ENCODE results near the gene CUBN. TPM values are rescaled to one million over a fixed set of nuclear protein-coding genes. Genes with fewer than 3 reads are reported as not detected.

CUBN gene
- total RNA-seq, 1 experiment from 2014 or later = 4.6 TPM

DNA sequence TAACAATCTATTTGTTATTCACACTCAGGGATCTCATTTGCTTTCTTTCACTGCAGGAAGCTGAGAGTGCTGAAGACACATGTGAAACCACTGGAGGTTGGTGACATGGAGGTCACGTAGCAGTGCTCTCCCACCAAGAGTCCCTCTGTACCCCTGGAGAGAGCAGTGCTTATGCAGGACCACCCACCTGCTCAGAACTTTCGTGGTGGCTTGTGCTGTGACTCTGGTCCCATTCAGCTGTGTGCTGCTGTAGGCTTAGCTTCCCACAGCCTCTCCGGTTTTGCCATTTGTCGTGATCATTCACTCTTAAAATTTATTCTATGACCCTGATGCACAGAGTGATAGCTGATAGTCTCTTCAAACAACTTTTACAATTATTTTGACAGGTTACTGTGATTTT, 216.3 kb downstream of the CUBN start:
- Mint-ChIP-seq H3K27ac (ENCODE audit: unreplicated experiment) (no peak overlapping the region), H3K4me1 (ENCODE audit: low read depth, unreplicated experiment) (peaks cover 14% of the 10 kb centered on the region), H3K36me3 (ENCODE audit: insufficient read depth, unreplicated experiment) (no peaks in the 10 kb centered on the region), H3K9me3 (ENCODE audit: unreplicated experiment) (no peaks in the 10 kb centered on the region), H3K27me3 (ENCODE audit: insufficient read depth, unreplicated experiment) (peaks cover 6% of the 10 kb centered on the region), H3K4me3 (ENCODE audit: unreplicated experiment) (no peak overlapping the region)
- H3K36me3 ChIP-seq (ENCODE audit: control insufficient read depth, insufficient read depth, low read length) = no peaks in the 10 kb centered on the region
- intact Hi-C loops (cut with micrococcal nuclease; ENCODE audit: unreplicated experiment) = no loop called here
- ChIA-PET CTCF (no interaction called here), POLR2A (no interaction called here)
- no TSS peak for BruUV-seq (replicated peaks)
- H3K27me3 ChIP-seq (replicated peaks; ENCODE audit: control insufficient read depth, insufficient read depth, low read length) = no peaks in the 10 kb centered on the region
- H3K9me3 ChIP-seq = no peaks in the 10 kb centered on the region
- 0 out of 2 replicates have a peak, but pooled peaks cover 4% of the 10 kb centered on the region for H3K4me1 ChIP-seq
- no peak for DNase-seq
- H3K4me3 ChIP-seq (ENCODE audit: low read depth, low read length) = no peak overlapping the region
- no peak for TF ChIP-seq CTCF (IDR thresholded peaks at IDR 0.05; ENCODE audit: insufficient read depth in 1 of 2, low read depth in 1 of 2, low read length in 1 of 2, severe bottlenecking in 1 of 2, unreplicated experiment in 1 of 2)

- no peaks in the 10 kb centered on the region for H3K36me3 ChIP-seq (ENCODE audit: control insufficient read depth, insufficient read depth, low read length)
- no peak overlapping the region for H3K4me3 ChIP-seq (ENCODE audit: low read depth, low read length)
- H3K9me3 Mint-ChIP-seq (ENCODE audit: unreplicated experiment) = no peaks in the 10 kb centered on the region
- H3K27me3 ChIP-seq (replicated peaks; ENCODE audit: control insufficient read depth, insufficient read depth, low read length) = no peaks in the 10 kb centered on the region
- no peak for DNase-seq
- H3K4me1 Mint-ChIP-seq (ENCODE audit: low read depth, unreplicated experiment) = peaks cover 14% of the 10 kb centered on the region
- H3K4me1 ChIP-seq = 0 out of 2 replicates have a peak, but pooled peaks cover 4% of the 10 kb centered on the region
- no peaks in the 10 kb centered on the region for H3K36me3 Mint-ChIP-seq (ENCODE audit: insufficient read depth, unreplicated experiment)
- ChIA-PET CTCF (no interaction called here), POLR2A (no interaction called here)
- no TSS peak for BruUV-seq (replicated peaks)
- intact Hi-C loops (cut with micrococcal nuclease; ENCODE audit: unreplicated experiment) = no loop called here
- no peak overlapping the region for H3K4me3 Mint-ChIP-seq (ENCODE audit: unreplicated experiment)
- peaks cover 11% of the 10 kb centered on the region for H3K27me3 Mint-ChIP-seq (ENCODE audit: insufficient read depth, unreplicated experiment)
- no peak for TF ChIP-seq CTCF (IDR thresholded peaks at IDR 0.05; ENCODE audit: insufficient read depth in 1 of 2, low read depth in 1 of 2, low read length in 1 of 2, severe bottlenecking in 1 of 2, unreplicated experiment in 1 of 2)
- no peak overlapping the region for H3K27ac Mint-ChIP-seq (ENCODE audit: unreplicated experiment)
- no peaks in the 10 kb centered on the region for H3K9me3 ChIP-seq
Measured at GRCh38 chr10:16910793-16911164, 218.8 kb downstream of the CUBN start.

DNA sequence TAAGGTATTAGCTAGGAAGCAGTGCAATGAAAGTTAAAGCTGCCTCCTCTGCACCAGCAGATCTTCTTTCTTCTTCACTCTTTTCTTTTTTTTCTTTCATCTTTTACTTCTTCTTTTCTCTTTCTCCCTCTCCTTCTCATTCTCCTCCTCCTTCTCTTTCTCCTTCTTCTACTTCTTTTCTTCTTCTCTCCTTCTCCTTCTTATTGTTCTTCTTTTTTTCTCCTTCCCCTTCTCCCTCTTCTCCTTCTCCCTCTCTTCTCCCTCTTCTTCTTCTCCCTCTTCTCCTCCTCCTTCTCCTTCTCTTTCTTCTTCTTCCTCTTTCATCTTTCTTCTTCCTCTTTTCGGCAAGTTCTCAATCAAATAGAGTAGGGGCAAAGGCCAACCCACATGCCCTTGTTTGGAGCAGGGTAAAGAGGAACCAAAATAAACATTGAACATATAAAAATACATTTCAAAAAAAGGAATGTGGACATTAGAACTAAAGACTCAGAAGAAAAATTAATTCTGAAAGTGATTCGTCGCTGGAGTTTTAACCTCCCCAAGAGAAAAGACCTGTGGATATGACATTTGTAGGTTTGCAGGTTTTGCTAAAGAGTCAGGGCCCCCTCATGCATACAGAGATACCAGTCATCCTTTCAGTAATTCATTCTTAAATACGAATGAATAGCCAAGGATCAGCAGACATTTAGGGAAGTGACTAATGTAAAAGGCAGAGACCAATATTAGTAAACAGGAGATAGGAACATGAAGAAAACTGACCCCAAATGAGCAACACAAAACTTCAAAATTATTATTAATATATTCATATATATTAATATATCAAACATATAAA, 219.4 kb downstream of the CUBN start:
- intact Hi-C loops (cut with micrococcal nuclease; ENCODE audit: unreplicated experiment) = no loop called here
- no peak overlapping the region for H3K4me3 Mint-ChIP-seq (ENCODE audit: unreplicated experiment)
- Histone ChIP-seq H3K36me3 (ENCODE audit: control insufficient read depth, insufficient read depth, low read length) (no peaks in the 10 kb centered on the region), H3K4me1 (0 out of 2 replicates have a peak, but pooled peaks cover 4% of the 10 kb centered on the region), H3K27me3 (replicated peaks; ENCODE audit: control insufficient read depth, insufficient read depth, low read length) (no peaks in the 10 kb centered on the region), H3K4me3 (ENCODE audit: low read depth, low read length) (no peak overlapping the region), H3K9me3 (no peaks in the 10 kb centered on the region)
- TF ChIP-seq CTCF (IDR thresholded peaks at IDR 0.05; ENCODE audit: insufficient read depth in 1 of 2, low read depth in 1 of 2, low read length in 1 of 2, severe bottlenecking in 1 of 2, unreplicated experiment in 1 of 2) = no peak
- ChIA-PET CTCF (no interaction called here), POLR2A (no interaction called here)
- no peaks in the 10 kb centered on the region for H3K36me3 Mint-ChIP-seq (ENCODE audit: insufficient read depth, unreplicated experiment)
- BruUV-seq (replicated peaks) = no TSS peak
- H3K4me1 Mint-ChIP-seq (ENCODE audit: low read depth, unreplicated experiment) = peaks cover 14% of the 10 kb centered on the region
- H3K27me3 Mint-ChIP-seq (ENCODE audit: insufficient read depth, unreplicated experiment) = peaks cover 11% of the 10 kb centered on the region
- no peak overlapping the region for H3K27ac Mint-ChIP-seq (ENCODE audit: unreplicated experiment)
- no peak for DNase-seq
- H3K9me3 Mint-ChIP-seq (ENCODE audit: unreplicated experiment) = no peaks in the 10 kb centered on the region

All from Caco-2 (cell line).